IPS-NIHi11 (cell line): ENCODE measurements around the gene CALR3.
A peak's percentile ranks its signal among the peaks of the same experiment; 100 is the strongest.
"Not testable (repeated sequence)": the region's sequence is repeated elsewhere in the genome, so short reads cannot be mapped to it uniquely, and the experiment has no call there.

Experiments
- DNase-seq: peaks from one replicate; pipeline ENCODE4 v3.0.0; 2012; ENCODE audit warnings: mixed read lengths, low spot score

Gene CALR3

GRCh38 chr19:16524991-16525734, 29.2 kb upstream of the CALR3 start:
- DNase-seq: peak; percentile 15

GRCh38 chr19:16522559-16523377, 26.8 kb upstream of the CALR3 start:
- no peak for DNase-seq

GRCh38 chr19:16521715-16522289, 25.8 kb upstream of the CALR3 start:
- no peak for DNase-seq

GRCh38 chr19:16520986-16521624, 25.1 kb upstream of the CALR3 start:
- DNase-seq: no peak

GRCh38 chr19:16520074-16520973, 24.4 kb upstream of the CALR3 start:
- DNase-seq: no peak

- DNase-seq: peak; percentile 32
These were observed 23.3 kb upstream of the CALR3 start for GRCh38 chr19:16519230-16519687.

- DNase-seq: peak; percentile 58
These were observed 22.7 kb upstream of the CALR3 start for GRCh38 chr19:16518483-16519229.

GRCh38 chr19:16518061-16518460, 22.1 kb upstream of the CALR3 start:
- DNase-seq: no peak

- DNase-seq: no peak
These were observed 21.1 kb upstream of the CALR3 start for GRCh38 chr19:16516923-16517610.

GRCh38 chr19:16516381-16516780, 20.4 kb upstream of the CALR3 start:
- DNase-seq: no peak

- DNase-seq: peak; percentile 28
These were observed 18.5 kb upstream of the CALR3 start for GRCh38 chr19:16514383-16515019.

- not testable (repeated sequence) for DNase-seq
These were observed 16.6 kb upstream of the CALR3 start for GRCh38 chr19:16512611-16513010.

- no peak for DNase-seq
These were observed 13.4 kb upstream of the CALR3 start for GRCh38 chr19:16509141-16510061.

- no peak for DNase-seq
These were observed 12.6 kb upstream of the CALR3 start for GRCh38 chr19:16508546-16508945.

- no peak for DNase-seq
These were observed 11.0 kb upstream of the CALR3 start for GRCh38 chr19:16506961-16507360.

- DNase-seq: not testable (repeated sequence)
These were observed 10.2 kb upstream of the CALR3 start for GRCh38 chr19:16506161-16506560.

- DNase-seq: no peak
These were observed 8.3 kb upstream of the CALR3 start for GRCh38 chr19:16504271-16504670.

GRCh38 chr19:16497837-16498236, 1.9 kb upstream of the CALR3 start:
- DNase-seq: no peak
